GM19467 (cell line): ENCODE results near the gene DTWD1.
"Not testable (repeated sequence)": the region's sequence is repeated elsewhere in the genome, so short reads cannot be mapped to it uniquely, and the experiment has no call there.

Experiments used
- ATAC-seq: cut with Tn5 transposase; IDR thresholded peaks from one replicate; pipeline ENCODE4 v1.9.1; 2021; ENCODE audit warnings: mild to moderate bottlenecking, moderate library complexity; ENCODE audit not compliant: unreplicated experiment

DTWD1 gene

GRCh38 chr15:49645277-49645676 is 24.4 kb downstream of the DTWD1 start:
- no peak for ATAC-seq

- ATAC-seq = no peak
These were observed 25.1 kb downstream of the DTWD1 start for GRCh38 chr15:49645941-49646340.

- ATAC-seq = no peak
These were observed 26.0 kb downstream of the DTWD1 start for GRCh38 chr15:49646891-49647290.

- ATAC-seq = no peak
These were observed 29.1 kb downstream of the DTWD1 start for GRCh38 chr15:49649987-49650386.

- no peak for ATAC-seq
These were observed 29.8 kb downstream of the DTWD1 start for GRCh38 chr15:49650676-49651075.

GRCh38 chr15:49652922-49653321 is 32.1 kb downstream of the DTWD1 start:
- ATAC-seq = no peak

- ATAC-seq = no peak
These were observed 35.9 kb downstream of the DTWD1 start for GRCh38 chr15:49656734-49657133.

- ATAC-seq = no peak
These were observed 43.9 kb downstream of the DTWD1 start for GRCh38 chr15:49664716-49665115.

- ATAC-seq = not testable (repeated sequence)
These were observed 45.6 kb downstream of the DTWD1 start for GRCh38 chr15:49666486-49666885.

GRCh38 chr15:49669288-49669687 is 48.4 kb downstream of the DTWD1 start:
- ATAC-seq = no peak

- no peak for ATAC-seq
These were observed 53.0 kb downstream of the DTWD1 start for GRCh38 chr15:49673861-49674260.

- ATAC-seq = no peak
These were observed 53.5 kb downstream of the DTWD1 start for GRCh38 chr15:49674370-49674769.

- ATAC-seq = no peak
These were observed 54.2 kb downstream of the DTWD1 start for GRCh38 chr15:49675041-49675440.

GRCh38 chr15:49678655-49679054 is 57.8 kb downstream of the DTWD1 start:
- ATAC-seq = no peak

- ATAC-seq = no peak
These were observed 65.8 kb downstream of the DTWD1 start for GRCh38 chr15:49686599-49686998.

GRCh38 chr15:49688135-49688790 is 67.4 kb downstream of the DTWD1 start:
- no peak for ATAC-seq

- ATAC-seq = no peak
These were observed 71.8 kb downstream of the DTWD1 start for GRCh38 chr15:49692514-49693090.

- ATAC-seq = no peak
These were observed 72.7 kb downstream of the DTWD1 start for GRCh38 chr15:49693498-49693897.

GRCh38 chr15:49696433-49696832 is 75.6 kb downstream of the DTWD1 start:
- ATAC-seq = no peak

GRCh38 chr15:49697121-49697520 is 76.3 kb downstream of the DTWD1 start:
- ATAC-seq = no peak

- not testable (repeated sequence) for ATAC-seq
These were observed 82.1 kb downstream of the DTWD1 start for GRCh38 chr15:49702982-49703381.
